Bronchial epithelial cell (primary cell): ENCODE measurements around the gene MAB21L3. TPM values are rescaled to one million over a fixed set of nuclear protein-coding genes. Genes with fewer than 3 reads are reported as not detected.
A peak's percentile ranks its signal among the peaks of the same experiment; 100 is the strongest.

Experiments
- DNase-seq: peaks from one replicate; pipeline ENCODE4 v3.0.0-alpha.2; 2010; ENCODE audit warnings: low read depth
- FAIRE-seq: peaks from 2 replicates; lab custom pipeline; 2011; peaks lifted over from hg19 to GRCh38; lab: Jason Lieb, UNC
- H3K27me3 ChIP-seq: 2 replicates; pipeline ENCODE4 v1.5.1; 2011; ENCODE audit warnings: low read length; ENCODE audit not compliant: control insufficient read depth, insufficient read depth
- H3K36me3 ChIP-seq: 2 replicates; pipeline ENCODE4 v1.5.1; 2011; ENCODE audit warnings: low read length; ENCODE audit not compliant: control insufficient read depth, insufficient read depth
- H3K4me3 ChIP-seq: 2 replicates; pipeline ENCODE4 v1.5.1; 2011; ENCODE audit warnings: mild to moderate bottlenecking, low read depth, low read length, control low read depth
- total RNA-seq: library from RNA; depleted of rRNA; stranded (reverse); fragments of >200 nt; gene quantifications from 2 replicates; pipeline ENCODE4 v1.2.1, GENCODE V29; 2014
- TF ChIP-seq, protein P1 (sequence below): IDR thresholded peaks from 2 replicates; pipeline ENCODE4 v1.5.1; 2011; ENCODE audit warnings: mild to moderate bottlenecking, moderate library complexity, low read length, control low read depth, inconsistent platforms; ENCODE audit not compliant: insufficient read depth, severe bottlenecking

The MAB21L3 gene
- total RNA-seq, 1 donor from 2014 or later: 0.53 TPM

DNA sequence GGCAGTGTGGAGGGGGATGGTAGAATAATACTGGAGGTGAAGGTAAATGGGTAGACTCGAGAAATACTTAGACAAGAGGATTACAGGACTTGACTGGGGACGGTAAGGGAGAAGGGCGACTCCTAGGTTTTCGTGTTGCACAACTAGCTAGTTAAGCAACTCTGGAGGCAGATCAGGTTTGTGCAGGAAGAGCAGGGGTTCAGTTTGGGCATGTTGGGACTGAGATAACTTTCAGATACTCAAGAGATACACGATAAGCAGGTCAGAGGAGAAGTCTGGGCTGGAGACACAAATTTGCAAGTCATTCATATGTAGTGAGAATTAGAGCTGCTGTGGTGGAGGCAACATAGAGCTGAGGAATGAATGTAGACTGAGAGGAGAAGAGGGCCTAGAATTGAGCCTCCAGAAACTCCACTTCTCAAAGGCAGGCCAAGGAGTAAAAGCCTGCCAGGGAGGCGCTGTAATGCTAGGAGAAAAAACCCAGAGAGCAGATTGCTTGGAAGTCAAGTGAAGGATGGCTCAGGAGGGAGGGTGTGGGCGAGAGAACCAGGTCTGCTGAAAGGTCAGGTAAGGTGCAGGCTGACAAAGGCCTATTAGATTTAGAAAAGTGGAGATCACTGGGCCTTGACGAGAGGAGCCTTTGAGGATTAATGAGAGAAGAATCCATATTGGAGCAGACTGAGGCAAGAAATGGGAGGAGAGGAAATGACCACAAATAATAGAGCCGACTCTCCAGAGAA, 20.8 kb downstream of the MAB21L3 start:
- H3K27me3 ChIP-seq: no peaks in the 10 kb centered on the region
- H3K36me3 ChIP-seq: no peaks in the 10 kb centered on the region
- TF ChIP-seq, protein P1, sequence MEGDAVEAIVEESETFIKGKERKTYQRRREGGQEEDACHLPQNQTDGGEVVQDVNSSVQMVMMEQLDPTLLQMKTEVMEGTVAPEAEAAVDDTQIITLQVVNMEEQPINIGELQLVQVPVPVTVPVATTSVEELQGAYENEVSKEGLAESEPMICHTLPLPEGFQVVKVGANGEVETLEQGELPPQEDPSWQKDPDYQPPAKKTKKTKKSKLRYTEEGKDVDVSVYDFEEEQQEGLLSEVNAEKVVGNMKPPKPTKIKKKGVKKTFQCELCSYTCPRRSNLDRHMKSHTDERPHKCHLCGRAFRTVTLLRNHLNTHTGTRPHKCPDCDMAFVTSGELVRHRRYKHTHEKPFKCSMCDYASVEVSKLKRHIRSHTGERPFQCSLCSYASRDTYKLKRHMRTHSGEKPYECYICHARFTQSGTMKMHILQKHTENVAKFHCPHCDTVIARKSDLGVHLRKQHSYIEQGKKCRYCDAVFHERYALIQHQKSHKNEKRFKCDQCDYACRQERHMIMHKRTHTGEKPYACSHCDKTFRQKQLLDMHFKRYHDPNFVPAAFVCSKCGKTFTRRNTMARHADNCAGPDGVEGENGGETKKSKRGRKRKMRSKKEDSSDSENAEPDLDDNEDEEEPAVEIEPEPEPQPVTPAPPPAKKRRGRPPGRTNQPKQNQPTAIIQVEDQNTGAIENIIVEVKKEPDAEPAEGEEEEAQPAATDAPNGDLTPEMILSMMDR: peak; percentile 9
- no peak overlapping the region for H3K4me3 ChIP-seq
- FAIRE-seq (peak; percentile 77), DNase-seq (peak; percentile 98)

GRCh38 chr1:116133696-116134475, 22.7 kb downstream of the MAB21L3 start:
- Histone ChIP-seq H3K36me3 (no peaks in the 10 kb centered on the region), H3K27me3 (no peaks in the 10 kb centered on the region), H3K4me3 (no peak overlapping the region)
- TF ChIP-seq, protein P1: peak; percentile 19
- FAIRE-seq: no peak
- DNase-seq: no peak

DNA sequence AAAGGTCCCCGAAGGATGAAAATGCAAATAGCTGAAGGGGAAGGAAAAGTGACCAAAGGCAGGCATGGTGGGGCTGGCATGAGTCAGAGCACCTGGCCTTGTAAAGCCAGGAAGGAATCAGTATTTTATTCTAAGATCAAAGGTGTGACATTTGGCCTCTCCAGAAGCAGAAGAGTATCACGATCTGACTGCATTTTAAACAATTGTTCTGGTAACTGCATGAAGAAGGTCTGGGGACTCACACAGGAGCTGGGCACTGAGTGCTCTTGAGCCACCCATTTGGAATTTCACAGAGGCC, 23.2 kb downstream of the MAB21L3 start:
- Histone ChIP-seq H3K27me3 (no peaks in the 10 kb centered on the region), H3K4me3 (no peak overlapping the region), H3K36me3 (no peaks in the 10 kb centered on the region)
- DNase-seq: no peak
- no peak for FAIRE-seq
- TF ChIP-seq, protein P1: no peak

DNA sequence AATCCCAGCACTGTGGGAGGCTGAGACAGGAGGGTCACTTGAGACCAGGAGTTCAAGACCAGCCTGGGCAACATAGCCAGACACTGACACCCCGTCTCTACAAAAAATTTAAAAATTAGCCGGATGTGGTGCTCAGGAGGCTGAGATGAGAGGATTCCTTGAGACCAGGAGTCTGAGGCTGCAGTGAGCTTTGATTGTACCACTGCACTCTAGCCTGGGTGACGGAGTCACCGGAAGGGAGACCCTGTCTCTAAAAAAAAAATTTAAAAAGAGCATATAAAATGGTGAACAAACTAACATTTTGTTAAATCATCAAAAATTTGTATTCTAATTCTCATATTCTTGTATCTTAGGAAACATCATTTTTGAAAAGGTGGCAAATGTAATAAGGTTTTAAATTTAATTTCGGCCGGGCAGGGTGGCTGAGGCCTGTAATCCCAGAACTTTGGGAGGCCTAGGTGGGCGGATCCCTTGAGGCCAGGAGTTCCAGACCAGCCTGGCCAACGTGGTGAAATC, 27.1 kb downstream of the MAB21L3 start:
- TF ChIP-seq, protein P1: no peak
- Histone ChIP-seq H3K4me3 (no peak overlapping the region), H3K27me3 (no peaks in the 10 kb centered on the region), H3K36me3 (no peaks in the 10 kb centered on the region)
- FAIRE-seq (no peak), DNase-seq (no peak)

GRCh38 chr1:116139592-116140134, 28.5 kb downstream of the MAB21L3 start:
- DNase-seq: no peak
- Histone ChIP-seq H3K4me3 (no peak overlapping the region), H3K36me3 (no peaks in the 10 kb centered on the region), H3K27me3 (no peaks in the 10 kb centered on the region)
- no peak for FAIRE-seq
- TF ChIP-seq, protein P1: no peak
